Measurements from ENCODE around the gene AMPD3.

GRCh38 chr11:10499452-10499851 is 44.4 kb downstream of the AMPD3 start:
- TF ChIP-seq POLR2A (IDR thresholded peaks at IDR 0.05; ENCODE audit: low read depth, low read length), result no peak
- TF ChIP-seq POLR2AphosphoS5 (IDR thresholded peaks at IDR 0.05; ENCODE audit: low read depth, low read length), result no peak
